Esophagus muscularis mucosa (tissue), 4 donors: ENCODE results near the gene ZNF385D.

Experiments used
- CTCF ChIP-seq, 3 experiments: fragments of 200-600 bp in 2 of 3; fragments of 450-650 bp in 1 of 3; sonication (generic) in 2 of 3; IDR thresholded peaks; one replicate each; pipeline ENCODE4 v1.5.1; 2017 to 2019; ENCODE audit warnings: antibody characterized with exemption in 3 of 3, mild to moderate bottlenecking in 2 of 3, moderate library complexity in 1 of 3
- EP300 ChIP-seq: sonication (generic); formaldehyde crosslinking; IDR thresholded peaks from one replicate; pipeline ENCODE4 v1.6.1; 2017; ENCODE audit warnings: antibody characterized with exemption
- POLR2AphosphoS5 ChIP-seq, 2 donors: sonication (generic); formaldehyde crosslinking; IDR thresholded peaks; one replicate each; pipeline ENCODE4 v1.6.1; 2017; ENCODE audit warnings: antibody characterized with exemption in 2 of 2

- TF ChIP-seq POLR2AphosphoS5 (IDR thresholded peaks at IDR 0.05) = no peak
- TF ChIP-seq CTCF (IDR thresholded peaks at IDR 0.05) = no peak
- no peak for TF ChIP-seq EP300
Measured at GRCh38 chr3:21601178-21601577, 149.8 kb downstream of the ZNF385D start.
